GM10266 (cell line): ENCODE results near the gene USF1.

Experiments
- DNase-seq: peaks from one replicate; pipeline ENCODE4 v3.0.0; 2012; ENCODE audit errors: extremely low spot score
- CTCF ChIP-seq: IDR thresholded peaks from 2 replicates; pipeline ENCODE4 v1.5.1; 2012; ENCODE audit warnings: mild to moderate bottlenecking, low read depth; ENCODE audit not compliant: control insufficient read depth, insufficient read depth; ENCODE audit errors: missing control alignments

Gene USF1

GRCh38 chr1:161090617-161091016, 44.8 kb upstream of the USF1 start:
- TF ChIP-seq CTCF: no peak
- DNase-seq: no peak

- DNase-seq: no peak
- no peak for TF ChIP-seq CTCF
Observed at GRCh38 chr1:161089938-161090337, 44.2 kb upstream of the USF1 start.

- no peak for TF ChIP-seq CTCF
- no peak for DNase-seq
Observed at GRCh38 chr1:161089251-161089924, 43.6 kb upstream of the USF1 start, which contains the start of gene NECTIN4. Gene NECTIN4, minus strand, starts transcription at chr1:161089558. Its CDS starts 262 bp downstream, at chr1:161089296.

- no peak for TF ChIP-seq CTCF
- DNase-seq: no peak
Observed at GRCh38 chr1:161088587-161089110, 42.9 kb upstream of the USF1 start.

GRCh38 chr1:161086457-161086856, 40.7 kb upstream of the USF1 start:
- no peak for TF ChIP-seq CTCF

GRCh38 chr1:161085165-161085564, 39.4 kb upstream of the USF1 start:
- TF ChIP-seq CTCF: no peak
- DNase-seq: no peak

More at GRCh38 chr1:161086457-161086856, 40.7 kb upstream of the USF1 start:
- DNase-seq: no peak

GRCh38 chr1:161084597-161084988, 38.8 kb upstream of the USF1 start:
- TF ChIP-seq CTCF: no peak
- DNase-seq: no peak
